Peyer's patch (tissue), 4 donors: ENCODE data around the gene RUSC1.

Experiments
- CTCF ChIP-seq, 6 experiments: fragments of 450-650 bp in 4 of 6; fragments of 200-600 bp in 2 of 6; sonication (generic) in 1 of 6; IDR thresholded peaks; one replicate each; pipeline ENCODE4 v1.5.1; 2017 to 2019; ENCODE audit warnings: antibody characterized with exemption in 6 of 6, mild to moderate bottlenecking in 3 of 6, moderate library complexity in 1 of 6
- POLR2A ChIP-seq, 2 donors: fragments of 450-650 bp; IDR thresholded peaks; one replicate each; pipeline ENCODE4 v1.5.1; 2017; ENCODE audit warnings: antibody characterized with exemption in 2 of 2, mild to moderate bottlenecking in 2 of 2, moderate library complexity in 2 of 2

DNA sequence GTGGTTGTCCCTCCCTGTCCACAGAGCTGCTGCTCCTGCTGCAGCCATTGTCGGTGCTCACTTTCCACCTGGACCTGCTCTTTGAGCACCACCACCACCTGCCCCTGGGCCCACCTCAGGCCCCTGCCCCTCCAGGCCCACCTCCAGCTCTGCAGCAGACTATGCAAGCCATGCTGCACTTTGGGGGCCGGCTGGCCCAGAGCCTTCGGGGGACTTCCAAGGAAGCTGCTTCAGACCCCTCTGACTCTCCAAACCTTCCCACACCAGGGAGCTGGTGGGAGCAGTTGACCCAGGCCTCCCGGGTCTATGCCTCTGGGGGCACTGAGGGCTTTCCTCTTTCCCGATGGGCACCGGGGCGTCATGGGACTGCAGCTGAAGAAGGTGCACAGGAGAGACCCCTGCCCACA lies 5.9 kb downstream of the RUSC1 start:
- no peak for TF ChIP-seq CTCF (IDR thresholded peaks at IDR 0.05)
- TF ChIP-seq POLR2A (IDR thresholded peaks at IDR 0.05) = no peak
